H54 (cell line): Measurements from ENCODE around the gene PRAC2.

Experiments
- DNase-seq: peaks from one replicate; pipeline ENCODE4 v3.0.0; 2011; ENCODE audit warnings: low spot score, mixed read lengths; ENCODE audit not compliant: insufficient read length
- FAIRE-seq: peaks from 3 replicates; lab custom pipeline; 2011; peaks lifted over from hg19 to GRCh38; lab: Jason Lieb, UNC
- POLR2A ChIP-seq: IDR thresholded peaks from 2 replicates; pipeline ENCODE4 v1.6.1; 2011; ENCODE audit warnings: low read depth, mild to moderate bottlenecking, low read length

The PRAC2 gene

GRCh38 chr17:48767263-48767774 is 44.3 kb downstream of the PRAC2 start:
- FAIRE-seq (no peak), DNase-seq (no peak)
- no peak for TF ChIP-seq POLR2A

- FAIRE-seq: no peak
- no peak for DNase-seq
- no peak for TF ChIP-seq POLR2A
Observed at GRCh38 chr17:48769009-48769675, 46.2 kb downstream of the PRAC2 start.

GRCh38 chr17:48770954-48771353 is 48.0 kb downstream of the PRAC2 start:
- FAIRE-seq (no peak), DNase-seq (no peak)
- TF ChIP-seq POLR2A: no peak

- DNase-seq (no peak), FAIRE-seq (no peak)
- TF ChIP-seq POLR2A: no peak
Observed at GRCh38 chr17:48773245-48773644, 50.3 kb downstream of the PRAC2 start.
